Activated CD8-positive, alpha-beta T cell treated with anti-CD3 and anti-CD28 coated beads, Interleukin-2, amount 10 ng/mL, durations not matched to agents 7 days and 5 days (primary cell): ENCODE measurements around the gene DENND6B. TPM values are rescaled to one million over a fixed set of nuclear protein-coding genes. Genes with fewer than 3 reads are reported as not detected.
"Not testable (repeated sequence)": the region's sequence is repeated elsewhere in the genome, so short reads cannot be mapped to it uniquely, and the experiment has no call there.

Experiments used
- ATAC-seq: fragments of 150-1000 bp; cut with Tn5 transposase; one replicate; pipeline ENCODE4 v1.10.0; 2021; ENCODE audit warnings: moderate library complexity
- CTCF ChIA-PET: fragments of 350-600 bp; sonication (Branson Sonifier 250); formaldehyde crosslinking; loops from one replicate; lab custom pipeline; 2021; ENCODE audit warnings: antibody characterized with exemption; lab: Charles Lee
- POLR2A ChIA-PET: fragments of 350-600 bp; sonication (Branson Sonifier 250); formaldehyde crosslinking; loops from one replicate; lab custom pipeline; 2021; ENCODE audit warnings: antibody characterized with exemption; lab: Charles Lee
- DNase-seq: peaks from one replicate; pipeline ENCODE4 v3.0.0-alpha.2; 2020
- H3K27ac Mint-ChIP-seq: one replicate; pipeline ENCODE4 v1.8.0; 2021; ENCODE audit warnings: mild to moderate bottlenecking, mixed read lengths
- H3K27me3 Mint-ChIP-seq: one replicate; pipeline ENCODE4 v1.8.0; 2021; ENCODE audit warnings: low read depth, mixed read lengths
- H3K36me3 Mint-ChIP-seq: one replicate; pipeline ENCODE4 v1.8.0; 2021; ENCODE audit warnings: low read depth, mixed read lengths
- H3K4me1 Mint-ChIP-seq: one replicate; pipeline ENCODE4 v1.8.0; 2021; ENCODE audit warnings: low read depth, mixed read lengths
- H3K4me3 Mint-ChIP-seq: one replicate; pipeline ENCODE4 v1.8.0; 2021; ENCODE audit warnings: mild to moderate bottlenecking, mixed read lengths
- H3K9me3 Mint-ChIP-seq: one replicate; pipeline ENCODE4 v1.8.0; 2022; ENCODE audit warnings: mixed read lengths; ENCODE audit not compliant: insufficient read depth
- total RNA-seq, 2 experiments: library from RNA; stranded (reverse); gene quantifications; one replicate each; pipeline ENCODE4 v1.2.3, GENCODE V29; 2021

Gene DENND6B
- total RNA-seq, 2 experiments from 2014 or later = 6.0 to 7.0 TPM

DNA sequence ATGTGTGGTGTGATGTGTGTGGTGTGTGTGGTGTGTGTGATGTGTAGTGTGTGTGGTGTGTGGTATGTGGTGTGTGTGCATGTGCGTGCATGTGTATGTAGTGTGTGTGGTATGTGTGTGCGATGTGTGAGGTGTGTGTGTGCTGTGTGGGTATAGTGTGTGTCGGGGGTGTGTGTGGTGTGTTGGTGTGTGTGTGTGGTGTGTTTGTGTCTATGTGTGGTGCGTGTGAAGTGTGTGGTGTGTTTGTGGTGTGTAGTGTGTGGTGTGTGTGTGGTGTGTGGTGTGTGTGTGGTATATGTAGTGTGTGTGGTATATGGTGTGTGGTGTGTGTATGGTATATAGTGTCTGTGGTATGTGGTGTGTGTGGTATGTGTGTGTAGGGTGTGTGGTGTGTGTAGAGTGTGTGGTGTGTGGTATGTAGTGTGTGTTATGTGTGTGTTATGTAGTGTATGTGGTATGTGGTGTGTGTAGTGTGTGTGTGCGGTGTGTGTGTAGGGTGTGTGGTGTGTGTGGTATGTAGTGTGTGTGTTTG lies 11.3 kb upstream of the DENND6B start:
- no peak overlapping the region for H3K27ac Mint-ChIP-seq
- ChIA-PET POLR2A (no interaction called here), CTCF (no interaction called here)
- H3K4me3 Mint-ChIP-seq = no peak overlapping the region
- no peaks in the 10 kb centered on the region for H3K9me3 Mint-ChIP-seq
- DNase-seq = no peak
- ATAC-seq = no peak
- H3K4me1 Mint-ChIP-seq = peaks cover 16% of the 10 kb centered on the region
- H3K36me3 Mint-ChIP-seq = no peaks in the 10 kb centered on the region
- no peaks in the 10 kb centered on the region for H3K27me3 Mint-ChIP-seq

DNA sequence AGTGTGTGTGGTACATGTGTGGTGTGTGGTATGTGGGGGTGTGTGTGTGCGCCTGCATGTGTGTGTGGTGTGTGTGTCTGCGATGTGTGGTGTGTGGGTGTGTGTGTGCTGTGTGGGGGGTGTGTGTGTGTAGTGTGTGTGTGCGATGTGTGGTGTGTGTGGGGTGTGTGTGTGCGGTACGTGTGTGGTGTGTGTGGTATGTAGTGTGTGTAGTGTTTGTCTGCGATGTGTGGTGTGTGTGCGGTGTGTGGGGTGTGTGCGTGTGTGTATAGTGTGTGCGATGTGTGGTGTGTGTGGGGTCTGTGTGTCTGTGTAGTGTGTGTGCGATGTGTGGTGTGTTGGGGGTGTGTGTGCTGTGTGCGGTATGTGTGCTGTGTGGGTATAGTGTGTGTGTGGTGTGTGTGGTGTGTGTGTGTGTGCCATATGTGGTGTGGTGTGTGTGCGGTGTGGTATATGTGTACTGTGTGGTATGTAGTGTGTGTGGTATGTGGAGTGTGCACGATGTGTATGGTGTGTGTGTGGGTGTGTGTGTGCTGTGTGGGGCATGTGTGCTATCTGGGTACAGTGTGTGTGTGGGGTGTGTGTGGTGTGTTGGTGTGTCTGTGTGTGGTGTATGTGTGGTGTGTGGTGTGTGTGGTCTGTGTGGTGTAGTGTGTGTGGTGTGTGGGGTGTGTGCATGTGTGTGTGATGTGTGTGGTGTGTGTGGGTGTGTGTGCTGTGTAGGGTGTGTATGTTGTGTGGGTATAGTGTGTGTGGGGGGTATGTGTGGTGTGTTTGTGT lies 10.6 kb upstream of the DENND6B start:
- CTCF ChIA-PET = no interaction called here
- Mint-ChIP-seq H3K27me3 (no peaks in the 10 kb centered on the region), H3K36me3 (no peaks in the 10 kb centered on the region), H3K4me1 (peaks cover 14% of the 10 kb centered on the region), H3K4me3 (no peak overlapping the region), H3K9me3 (no peaks in the 10 kb centered on the region), H3K27ac (no peak overlapping the region)
- DNase-seq = no peak
- no peak for ATAC-seq
- POLR2A ChIA-PET = no interaction called here

DNA sequence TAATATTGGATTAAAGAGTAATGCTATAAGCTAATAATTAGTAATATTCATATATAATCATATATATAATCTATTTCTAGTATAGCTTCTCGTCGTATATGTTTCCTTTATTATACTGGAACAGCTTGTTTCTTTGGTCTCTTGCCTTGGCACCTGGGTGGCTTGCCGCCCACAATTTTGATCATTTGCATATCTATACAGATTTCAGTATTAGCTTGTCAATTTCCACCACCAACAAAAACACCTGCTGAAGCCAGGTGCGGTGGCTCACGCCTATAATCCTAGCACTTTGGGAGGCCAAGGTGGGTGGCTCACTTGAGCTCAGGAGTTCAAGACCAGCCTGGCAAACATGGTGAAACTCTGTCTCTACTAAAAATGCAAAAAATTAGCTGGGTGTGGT lies 7.6 kb upstream of the DENND6B start:
- H3K4me1 Mint-ChIP-seq, POLR2A ChIA-PET, ATAC-seq, H3K27ac Mint-ChIP-seq, CTCF ChIA-PET, DNase-seq, H3K4me3 Mint-ChIP-seq, H3K27me3 Mint-ChIP-seq, H3K9me3 Mint-ChIP-seq, H3K36me3 Mint-ChIP-seq: not testable (repeated sequence)

DNA sequence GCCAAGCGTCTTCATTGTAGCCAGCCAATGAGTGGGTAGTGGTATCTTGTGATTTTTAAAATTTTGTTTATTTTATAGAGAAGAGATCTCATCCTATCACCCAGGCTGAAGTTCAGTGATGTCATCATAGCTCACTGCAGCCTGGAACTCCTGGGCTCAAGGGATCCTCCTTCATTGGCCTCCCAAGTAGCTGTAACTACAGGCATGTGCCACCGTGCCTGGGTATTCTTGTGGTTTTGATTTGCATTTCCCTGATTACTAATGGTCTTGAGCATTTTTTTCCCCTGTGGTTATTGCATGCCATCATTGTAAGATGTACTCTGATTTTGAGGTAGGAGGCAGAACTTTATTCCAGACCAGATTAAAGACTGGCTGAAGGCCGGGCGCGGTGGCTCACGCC lies 2.4 kb upstream of the DENND6B start:
- ChIA-PET CTCF (interaction anchor here (0.8 to 4.4 kb wide), 10 partner anchors 12 to 290 kb away, joined by 3 to 35 read pairs (median 4); partner anchors contain the start of gene HDAC10), POLR2A (no interaction called here)
- peaks cover 23% of the 10 kb centered on the region for H3K27me3 Mint-ChIP-seq
- no peak for ATAC-seq
- no peaks in the 10 kb centered on the region for H3K9me3 Mint-ChIP-seq
- H3K4me1 Mint-ChIP-seq = peaks cover 15% of the 10 kb centered on the region
- no peaks in the 10 kb centered on the region for H3K36me3 Mint-ChIP-seq
- DNase-seq = no peak
- H3K27ac Mint-ChIP-seq = no peak overlapping the region
- H3K4me3 Mint-ChIP-seq = no peak overlapping the region

DNA sequence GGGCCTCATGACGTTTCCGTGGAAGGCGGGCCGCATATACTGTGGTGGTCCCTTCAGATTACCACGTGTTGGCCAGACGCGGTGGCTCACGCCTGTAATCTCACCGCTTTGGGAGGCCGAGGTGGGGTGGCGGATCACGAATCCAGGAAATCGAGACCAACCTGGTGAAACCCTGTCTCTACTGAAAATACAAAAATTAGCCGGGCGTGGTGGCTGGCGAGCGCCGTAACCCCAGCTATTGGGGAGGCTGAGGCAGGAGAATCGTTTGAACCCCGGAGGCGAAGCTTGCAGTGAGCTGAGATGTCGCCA lies 853 bp upstream of the DENND6B start:
- POLR2A ChIA-PET = interaction anchor here (0.6 to 1.6 kb wide), 3 partner anchors 8 to 34 kb away, joined by 3 to 5 read pairs (median 4); no protein-coding TSS in a partner anchor
- Mint-ChIP-seq H3K27me3 (peaks cover 26% of the 10 kb centered on the region), H3K27ac (peak overlapping the region; percentile 87), H3K4me1 (peaks cover 15% of the 10 kb centered on the region), H3K9me3 (no peaks in the 10 kb centered on the region), H3K36me3 (no peaks in the 10 kb centered on the region), H3K4me3 (peak overlapping the region; percentile 77)
- DNase-seq = no peak
- no peak for ATAC-seq
- CTCF ChIA-PET = interaction anchor here (0.6 to 4.4 kb wide), 16 partner anchors 10 to 293 kb away, joined by 3 to 35 read pairs (median 4); partner anchors contain the start of genes HDAC10 and TUBGCP6

DNA sequence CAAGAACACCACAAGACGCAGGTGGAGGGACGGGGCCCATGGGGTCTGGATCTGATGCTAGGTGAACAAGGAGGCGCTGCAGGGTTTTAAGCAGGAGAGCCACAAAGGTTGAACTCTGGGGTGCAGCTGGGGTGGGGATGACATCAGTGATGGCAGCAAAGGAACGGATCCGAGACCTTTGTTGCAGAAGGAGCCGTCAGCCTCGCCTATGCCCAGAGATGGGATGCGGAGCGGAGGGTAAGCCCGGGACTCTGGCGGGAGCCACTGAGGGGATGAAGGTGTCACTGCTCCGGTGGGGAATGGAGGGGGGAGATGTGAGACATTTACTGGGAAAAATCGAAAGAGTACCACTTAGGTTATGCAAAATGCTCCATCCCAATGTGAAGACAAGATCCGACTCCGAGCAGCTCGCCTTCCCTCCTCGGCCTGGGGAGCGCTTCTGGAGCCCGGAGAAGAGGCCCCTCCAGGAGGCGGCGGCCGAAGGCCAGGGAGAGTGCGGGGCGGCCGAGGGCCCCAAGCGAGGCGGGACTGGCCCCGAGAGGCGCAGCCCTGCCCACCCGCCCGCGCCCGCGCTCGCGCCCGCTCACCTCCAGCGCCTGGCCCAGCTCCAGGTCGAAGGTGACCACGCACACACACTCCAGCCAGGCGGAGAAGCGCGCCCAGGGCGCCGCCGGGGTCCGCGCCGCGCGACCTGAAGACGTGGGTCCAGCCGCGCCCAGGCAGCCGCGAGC lies 422 bp downstream of the DENND6B start:
- POLR2A ChIA-PET = interaction anchor here (1.8 kb wide), 1 partner anchor 12 kb away, joined by 4 read pairs; no protein-coding TSS in a partner anchor
- DNase-seq = no peak
- Mint-ChIP-seq H3K27ac (no peak overlapping the region), H3K36me3 (no peaks in the 10 kb centered on the region), H3K4me3 (peak overlapping the region; percentile 78), H3K4me1 (peaks cover 15% of the 10 kb centered on the region), H3K9me3 (no peaks in the 10 kb centered on the region), H3K27me3 (peaks cover 26% of the 10 kb centered on the region)
- no peak for ATAC-seq
- CTCF ChIA-PET = interaction anchor here (0.6 to 4.4 kb wide), 9 partner anchors 12 to 294 kb away, joined by 3 to 35 read pairs (median 7); partner anchors contain the start of gene HDAC10

DNA sequence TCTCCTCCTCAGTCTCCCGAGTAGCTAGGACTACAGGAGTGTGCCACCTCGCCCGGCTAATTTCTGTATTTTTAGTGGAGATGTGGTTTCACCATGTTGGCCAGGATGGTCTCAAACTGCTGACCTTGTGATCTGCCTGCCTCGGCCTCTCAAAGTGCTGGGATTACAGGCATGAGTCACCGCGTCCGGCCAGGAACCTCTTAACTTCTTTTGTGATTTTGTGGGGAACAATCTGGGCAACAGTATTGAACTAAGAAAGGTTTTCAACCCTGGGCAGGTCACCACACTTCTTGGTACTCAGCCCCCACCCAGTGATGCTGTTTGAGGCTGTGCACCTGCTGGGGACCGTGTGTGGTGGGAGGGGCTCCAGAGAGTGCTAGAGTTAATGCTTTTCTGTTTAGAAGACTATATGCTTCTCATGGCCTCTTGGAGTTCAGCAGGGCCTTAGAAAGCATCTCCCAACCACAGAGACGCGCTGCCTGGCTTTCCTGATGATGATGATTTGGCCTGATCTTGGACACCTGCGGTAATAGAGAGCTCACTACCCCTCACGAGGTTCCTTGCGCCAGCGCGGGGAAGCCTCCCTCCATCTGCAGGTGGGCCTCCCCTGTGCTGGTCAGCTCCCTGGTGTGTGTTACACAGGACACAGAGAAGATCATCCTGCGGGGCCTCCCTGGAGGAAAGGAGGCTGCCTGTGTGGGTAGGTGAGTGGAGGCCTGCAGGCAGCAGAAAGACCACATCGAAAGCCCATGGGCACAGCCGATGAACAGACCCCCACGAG lies 1.2 kb downstream of the DENND6B start:
- Mint-ChIP-seq H3K27ac (no peak overlapping the region), H3K27me3 (peaks cover 19% of the 10 kb centered on the region), H3K4me3 (peak overlapping the region; percentile 78), H3K36me3 (no peaks in the 10 kb centered on the region), H3K4me1 (peaks cover 15% of the 10 kb centered on the region), H3K9me3 (no peaks in the 10 kb centered on the region)
- ATAC-seq = no peak
- DNase-seq = no peak
- POLR2A ChIA-PET = interaction anchor here (1.8 kb wide), 1 partner anchor 11 kb away, joined by 4 read pairs; no protein-coding TSS in a partner anchor
- CTCF ChIA-PET = interaction anchor here (0.8 to 4.4 kb wide), 5 partner anchors 11 to 57 kb away, joined by 3 to 33 read pairs (median 6); no protein-coding TSS in a partner anchor

DNA sequence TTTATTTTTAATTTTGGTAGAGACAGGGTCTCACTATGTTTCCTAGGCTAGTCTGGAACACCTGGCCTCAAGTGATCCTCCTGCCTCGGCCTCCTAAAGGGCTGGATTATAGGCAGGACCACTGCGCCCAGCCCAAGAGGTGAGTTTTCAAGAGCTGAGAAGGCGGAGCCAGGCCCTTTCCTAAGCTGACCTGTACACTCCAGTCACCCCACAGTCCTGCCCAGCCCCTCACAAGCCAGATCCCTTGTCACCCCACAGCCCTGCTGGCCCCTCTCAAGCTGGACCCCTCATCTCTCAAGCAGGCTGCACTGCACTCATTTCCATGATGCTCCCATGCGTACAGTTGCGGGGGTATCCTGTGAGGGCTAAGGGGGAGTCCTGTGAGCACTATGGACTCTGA lies 2.9 kb downstream of the DENND6B start:
- Mint-ChIP-seq H3K36me3 (no peaks in the 10 kb centered on the region), H3K4me3 (no peak overlapping the region), H3K9me3 (no peaks in the 10 kb centered on the region), H3K27ac (no peak overlapping the region), H3K4me1 (peaks cover 13% of the 10 kb centered on the region), H3K27me3 (peaks cover 16% of the 10 kb centered on the region)
- POLR2A ChIA-PET = interaction anchor here (0.9 to 1.5 kb wide), 2 partner anchors 9 to 18 kb away, joined by 6 to 7 read pairs; no protein-coding TSS in a partner anchor
- ATAC-seq = no peak
- CTCF ChIA-PET = interaction anchor here (0.7 to 1.9 kb wide), 2 partner anchors 17 to 213 kb away, joined by 3 to 5 read pairs; partner anchors contain the start of gene PLXNB2
- DNase-seq = no peak

DNA sequence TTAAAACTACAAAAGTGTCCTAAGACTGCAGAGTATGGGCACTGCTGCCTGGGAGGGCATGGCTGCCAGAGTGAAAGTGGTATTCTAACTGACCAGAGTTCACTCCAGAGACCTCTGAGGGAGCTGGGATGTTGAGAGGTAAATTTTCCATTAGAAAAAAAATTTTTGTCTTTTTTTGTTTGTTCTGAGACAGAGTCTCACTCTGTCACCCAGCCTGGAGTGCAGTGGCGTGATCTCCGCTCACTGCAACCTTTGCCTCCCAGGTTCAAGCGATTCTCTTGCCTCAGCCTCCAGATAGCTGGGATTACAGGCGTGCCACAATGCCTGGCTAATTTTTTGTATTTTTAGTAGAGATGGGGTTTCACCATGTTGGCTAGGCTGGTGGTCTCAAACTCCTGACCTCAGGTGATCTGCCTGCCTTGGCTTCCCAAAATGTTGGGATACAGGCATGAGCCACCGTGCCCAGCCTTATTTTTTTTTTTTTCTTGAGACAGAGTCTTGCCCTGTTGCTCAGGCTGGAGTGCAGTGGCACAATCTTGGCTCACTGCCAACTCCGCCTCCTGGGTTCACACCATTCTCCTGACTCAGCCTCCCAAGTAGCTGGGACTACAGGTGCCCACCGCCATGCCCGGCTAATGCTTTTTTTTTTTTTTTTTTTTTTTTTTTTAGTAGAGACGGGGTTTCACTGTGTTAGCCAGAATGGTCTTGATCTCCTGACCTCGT lies 4.3 kb downstream of the DENND6B start:
- H3K9me3 Mint-ChIP-seq, H3K4me3 Mint-ChIP-seq, ATAC-seq, CTCF ChIA-PET, DNase-seq, H3K27ac Mint-ChIP-seq, H3K36me3 Mint-ChIP-seq: not testable (repeated sequence)
- POLR2A ChIA-PET = interaction anchor here (0.9 to 1.5 kb wide), 3 partner anchors 8 to 72 kb away, joined by 3 to 7 read pairs (median 6); no protein-coding TSS in a partner anchor
- H3K4me1 Mint-ChIP-seq = peaks cover 11% of the 10 kb centered on the region
- H3K27me3 Mint-ChIP-seq = peaks cover 16% of the 10 kb centered on the region

DNA sequence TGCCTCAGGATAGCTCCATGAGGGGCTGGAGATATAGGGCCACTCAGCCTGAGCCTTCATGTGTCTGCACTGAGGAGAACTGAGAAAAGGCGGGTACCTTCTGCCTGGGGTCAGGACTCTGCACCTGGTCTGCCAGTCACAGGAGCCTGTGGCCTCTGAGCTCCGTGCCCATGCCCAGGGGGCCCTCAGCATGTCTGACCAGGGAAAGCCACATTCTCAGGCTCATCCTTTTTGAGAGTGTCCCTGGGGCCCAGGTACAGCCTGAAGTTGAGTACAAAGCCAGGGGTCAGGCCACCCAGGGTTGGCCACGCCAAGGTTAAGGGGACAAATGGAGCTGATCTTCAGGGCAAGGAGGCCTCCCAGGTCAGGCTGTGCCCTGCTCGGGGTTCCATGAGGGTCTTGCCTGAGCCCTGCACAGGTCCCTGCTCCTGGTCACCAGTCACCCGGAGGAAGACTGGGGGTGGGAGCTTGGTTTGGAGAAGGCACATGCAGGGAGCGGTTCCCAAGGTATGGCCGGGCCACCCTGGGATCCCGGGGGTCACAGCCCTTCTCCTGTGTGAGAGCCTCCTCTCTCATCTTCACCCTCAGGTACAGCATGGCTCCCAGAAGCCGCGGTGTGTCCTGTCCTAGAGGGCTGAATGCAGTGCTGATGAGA lies 6.0 kb downstream of the DENND6B start:
- no peaks in the 10 kb centered on the region for H3K36me3 Mint-ChIP-seq
- ChIA-PET POLR2A (no interaction called here), CTCF (interaction anchor here (1.0 to 1.5 kb wide), 3 partner anchors 21 to 69 kb away, joined by 3 to 4 read pairs (median 4); partner anchors contain the start of gene HDAC10)
- ATAC-seq = no peak
- peaks cover 3% of the 10 kb centered on the region for H3K4me1 Mint-ChIP-seq
- no peaks in the 10 kb centered on the region for H3K9me3 Mint-ChIP-seq
- peaks cover 9% of the 10 kb centered on the region for H3K27me3 Mint-ChIP-seq
- H3K27ac Mint-ChIP-seq = no peak overlapping the region
- no peak for DNase-seq
- no peak overlapping the region for H3K4me3 Mint-ChIP-seq
